Activated effector memory CD4-positive, alpha-beta T cell treated with anti-CD3 and anti-CD28 coated beads, Interleukin-2, amount 50 U/mL, for 16 hours (primary cell): ENCODE results near the gene LORICRIN.

Experiments used
- DNase-seq: peaks from one replicate; pipeline ENCODE4 v3.0.0-alpha.2; 2020

The LORICRIN gene

DNA sequence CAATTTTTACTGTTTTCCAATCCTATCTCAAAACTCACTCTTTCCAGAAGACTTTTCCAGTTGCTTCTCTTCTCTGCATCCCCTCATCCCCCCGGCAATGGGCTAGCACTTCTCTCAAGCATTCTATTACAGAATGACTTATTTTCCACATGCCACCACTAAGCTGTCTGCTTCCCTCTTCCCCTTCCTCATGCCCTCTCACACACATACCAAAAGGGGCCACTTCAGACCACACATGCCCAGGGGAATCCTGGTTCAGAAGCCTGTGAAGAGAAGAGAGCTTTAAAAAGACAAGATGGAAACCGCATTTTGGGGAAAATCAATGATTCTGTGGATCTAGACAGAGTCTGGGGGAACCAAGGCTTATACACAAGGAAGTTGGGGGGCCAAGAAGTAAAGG, 8.4 kb upstream of the LORICRIN start:
- DNase-seq: no peak

DNA sequence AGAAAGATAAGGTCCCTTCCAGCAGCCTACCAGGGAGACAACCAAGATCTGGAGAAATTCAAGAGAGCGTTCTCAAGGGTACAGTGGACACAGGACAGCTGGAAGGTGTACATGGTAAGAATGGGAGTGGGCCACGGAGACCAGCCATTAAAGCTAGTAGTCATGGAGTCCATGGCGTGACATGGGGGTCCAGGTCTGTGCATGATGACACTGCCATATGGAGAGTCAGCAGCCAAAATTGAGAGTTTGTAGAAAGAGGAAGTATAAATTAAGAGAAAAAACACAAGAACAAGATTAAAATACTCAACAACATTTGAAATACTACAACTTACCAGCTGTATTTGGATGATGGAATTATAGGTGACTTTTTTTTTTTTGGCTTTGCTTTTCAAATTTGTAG, 7.9 kb upstream of the LORICRIN start:
- DNase-seq: no peak

DNA sequence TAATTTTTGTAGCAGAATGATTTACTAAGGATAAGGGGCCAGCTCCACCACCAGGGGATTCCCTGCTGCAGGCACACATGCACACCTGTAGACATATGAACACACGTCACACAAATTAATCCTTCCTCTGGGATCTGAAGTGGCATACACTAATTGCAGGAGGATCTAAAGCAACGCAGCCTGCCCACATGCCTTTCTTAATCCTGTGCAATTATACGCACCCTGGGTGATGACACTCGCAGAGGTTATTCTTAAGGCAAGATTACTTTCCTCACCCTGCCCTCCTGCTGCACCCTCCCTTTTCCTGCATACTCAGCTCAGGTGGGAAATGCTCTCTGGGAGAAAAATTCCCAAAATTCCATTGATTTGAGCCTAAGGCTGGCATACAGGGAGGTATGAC, 7.5 kb upstream of the LORICRIN start:
- DNase-seq: no peak

- DNase-seq: no peak
Measured at GRCh38 chr1:153253076-153253475, 6.4 kb upstream of the LORICRIN start.

- no peak for DNase-seq
Measured at GRCh38 chr1:153253693-153254092, 5.8 kb upstream of the LORICRIN start.

DNA sequence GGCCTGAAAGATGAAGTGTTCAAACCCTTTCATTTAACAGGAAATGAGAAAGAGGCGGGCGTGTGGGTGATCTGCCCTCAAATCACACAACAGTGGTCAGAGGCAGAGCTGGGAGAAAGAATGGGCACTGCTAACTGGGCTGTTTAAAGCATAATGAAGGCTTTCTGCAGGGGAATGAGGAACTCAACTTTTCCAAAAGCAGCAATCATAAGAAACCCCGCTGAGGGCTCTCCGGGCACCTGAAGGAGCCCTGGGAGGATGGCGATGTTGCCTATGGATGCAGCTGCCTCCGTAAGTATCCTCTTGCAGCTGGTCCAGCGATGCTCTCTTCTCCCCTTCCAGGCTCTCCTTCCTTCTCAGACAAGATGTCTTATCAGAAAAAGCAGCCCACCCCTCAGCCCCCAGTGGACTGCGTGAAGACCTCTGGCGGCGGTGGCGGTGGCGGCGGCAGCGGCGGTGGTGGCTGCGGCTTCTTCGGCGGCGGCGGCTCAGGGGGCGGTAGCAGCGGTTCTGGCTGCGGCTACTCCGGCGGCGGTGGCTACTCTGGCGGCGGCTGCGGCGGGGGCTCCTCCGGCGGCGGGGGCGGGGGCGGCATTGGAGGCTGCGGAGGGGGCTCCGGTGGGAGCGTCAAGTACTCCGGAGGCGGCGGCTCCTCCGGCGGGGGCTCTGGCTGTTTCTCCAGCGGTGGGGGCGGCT, 1.2 kb downstream of the LORICRIN start:
- peak; percentile 66 for DNase-seq

GRCh38 chr1:153261281-153262069, 2.0 kb downstream of the LORICRIN start:
- peak; percentile 73 for DNase-seq

GRCh38 chr1:153262070-153262366, 2.5 kb downstream of the LORICRIN start:
- DNase-seq: no peak

DNA sequence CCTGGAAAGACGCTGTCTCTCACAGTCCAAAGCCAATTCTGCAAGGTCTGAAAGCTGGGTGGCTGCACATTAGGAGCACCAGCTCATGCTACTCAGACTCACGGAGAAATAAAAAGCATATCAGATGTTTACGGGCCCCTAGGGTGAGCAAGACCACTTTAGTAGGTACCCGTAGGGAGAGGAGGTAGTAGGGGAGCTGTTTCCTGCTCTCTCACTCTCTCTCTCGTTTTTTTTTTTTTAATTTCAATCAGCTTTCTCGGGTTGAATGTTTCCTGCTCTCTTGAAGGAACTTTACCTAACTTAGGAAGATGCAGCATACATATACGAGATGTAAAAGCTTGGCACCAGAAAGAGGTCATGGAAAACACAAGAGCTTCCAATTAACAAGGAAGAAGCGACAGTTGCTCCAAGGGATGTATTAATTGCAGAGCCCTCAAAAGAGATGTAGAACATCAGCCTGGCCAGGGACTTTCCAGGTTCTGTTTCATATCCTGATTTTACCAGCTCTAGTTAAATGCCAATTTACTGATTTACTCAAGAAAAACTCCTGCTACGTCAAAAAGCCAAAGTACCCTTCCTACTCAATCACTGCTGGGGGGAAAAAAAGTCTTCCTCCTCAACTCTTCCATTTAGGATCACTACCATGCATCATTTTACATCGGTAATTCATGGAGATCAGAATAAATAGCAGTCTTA, 3.1 kb downstream of the LORICRIN start:
- no peak for DNase-seq

GRCh38 chr1:153265457-153265856, 6.0 kb downstream of the LORICRIN start:
- no peak for DNase-seq

- DNase-seq: no peak
Measured at GRCh38 chr1:153271711-153272110, 12.2 kb downstream of the LORICRIN start.

- DNase-seq: no peak
Measured at GRCh38 chr1:153272186-153272585, 12.7 kb downstream of the LORICRIN start.

- DNase-seq: peak; percentile 79
Measured at GRCh38 chr1:153277852-153278251, 18.4 kb downstream of the LORICRIN start.

DNA sequence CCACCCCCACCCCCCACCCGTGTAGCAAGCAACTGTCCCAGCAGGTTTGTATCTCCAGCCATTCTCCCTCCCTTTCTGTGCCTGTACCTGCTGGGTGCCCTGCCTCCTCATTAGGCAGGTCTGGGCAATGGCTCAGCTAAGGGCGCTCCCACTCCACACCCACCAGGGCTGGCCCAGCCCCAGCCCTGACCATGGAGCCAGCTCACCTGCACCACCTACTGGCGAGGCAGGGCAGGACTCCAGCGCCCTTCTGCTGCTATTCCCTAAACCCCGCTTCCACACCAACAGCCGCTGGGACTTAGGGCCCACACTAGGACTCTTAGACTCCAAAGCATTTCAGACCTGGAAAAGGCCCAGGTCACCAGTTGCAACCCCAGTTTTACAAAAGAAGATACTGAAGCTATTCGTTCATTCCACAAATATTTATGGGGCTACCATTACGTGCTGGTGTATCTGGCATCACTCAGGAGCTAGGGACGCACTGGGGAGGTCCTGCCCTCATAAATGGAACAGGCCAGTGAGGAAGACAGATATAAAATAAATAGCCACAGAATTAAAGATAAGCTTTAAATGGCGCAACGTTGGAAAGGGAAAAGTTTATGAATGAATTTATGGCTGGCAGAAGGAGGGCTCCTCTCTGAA, 29.3 kb downstream of the LORICRIN start:
- DNase-seq: no peak

DNA sequence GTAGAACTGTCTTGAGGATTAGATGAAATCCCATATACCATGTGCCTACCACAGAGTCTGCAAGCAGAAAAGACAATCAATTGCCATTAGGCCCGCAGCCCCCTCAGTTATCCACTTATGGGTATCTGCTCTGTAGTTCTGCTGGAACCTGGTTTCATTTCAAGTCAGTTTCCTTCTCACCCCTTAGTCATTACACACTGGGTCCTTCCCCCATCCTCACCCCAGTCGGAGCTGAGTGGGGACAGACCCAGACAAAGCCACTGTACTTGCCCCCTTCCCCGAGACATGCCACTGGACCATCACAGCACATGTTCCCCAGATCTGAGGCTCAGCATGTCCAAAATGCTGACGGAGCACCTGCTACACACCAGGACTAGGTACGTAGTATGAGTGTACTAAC, 32.0 kb downstream of the LORICRIN start:
- no peak for DNase-seq

GRCh38 chr1:153292185-153292584, 32.7 kb downstream of the LORICRIN start:
- DNase-seq: no peak

GRCh38 chr1:153292740-153293479, 33.4 kb downstream of the LORICRIN start:
- no peak for DNase-seq

DNA sequence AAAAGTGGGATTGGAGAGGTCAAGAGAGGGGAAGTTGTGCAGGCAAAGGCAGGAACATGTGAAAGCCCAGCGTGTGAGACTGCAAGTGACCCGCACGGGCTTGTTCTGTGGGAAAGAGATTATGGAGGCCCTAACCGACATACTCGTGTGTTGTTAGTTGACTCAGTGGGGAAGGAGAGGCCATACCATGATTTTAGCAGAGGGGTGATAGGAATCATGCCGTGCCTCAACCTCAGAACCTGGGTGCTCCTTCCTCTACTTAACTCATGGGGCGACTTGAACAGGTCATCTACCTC, 33.9 kb downstream of the LORICRIN start:
- DNase-seq: no peak

DNA sequence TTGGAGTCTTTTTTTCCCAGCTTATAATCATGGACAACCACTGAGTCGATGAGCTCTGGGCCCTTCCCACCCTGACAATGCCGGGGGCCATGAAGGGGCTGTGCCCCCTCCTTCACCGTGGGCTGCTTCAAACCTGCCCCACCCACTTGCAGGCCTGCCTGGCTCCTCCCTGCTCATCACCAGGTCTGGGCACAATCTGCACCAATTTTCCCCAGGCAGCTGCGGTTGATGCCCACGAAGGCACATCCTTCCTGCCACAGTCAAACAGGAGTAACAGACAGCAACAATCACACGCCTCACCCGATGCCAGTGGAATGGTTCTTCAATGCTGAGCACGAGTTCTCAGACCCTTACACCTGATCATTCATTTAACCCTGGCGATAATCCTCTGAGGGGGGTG, 34.4 kb downstream of the LORICRIN start:
- DNase-seq: no peak

- DNase-seq: no peak
Measured at GRCh38 chr1:153302308-153302707, 42.8 kb downstream of the LORICRIN start.

- no peak for DNase-seq
Measured at GRCh38 chr1:153305682-153306081, 46.2 kb downstream of the LORICRIN start.

DNA sequence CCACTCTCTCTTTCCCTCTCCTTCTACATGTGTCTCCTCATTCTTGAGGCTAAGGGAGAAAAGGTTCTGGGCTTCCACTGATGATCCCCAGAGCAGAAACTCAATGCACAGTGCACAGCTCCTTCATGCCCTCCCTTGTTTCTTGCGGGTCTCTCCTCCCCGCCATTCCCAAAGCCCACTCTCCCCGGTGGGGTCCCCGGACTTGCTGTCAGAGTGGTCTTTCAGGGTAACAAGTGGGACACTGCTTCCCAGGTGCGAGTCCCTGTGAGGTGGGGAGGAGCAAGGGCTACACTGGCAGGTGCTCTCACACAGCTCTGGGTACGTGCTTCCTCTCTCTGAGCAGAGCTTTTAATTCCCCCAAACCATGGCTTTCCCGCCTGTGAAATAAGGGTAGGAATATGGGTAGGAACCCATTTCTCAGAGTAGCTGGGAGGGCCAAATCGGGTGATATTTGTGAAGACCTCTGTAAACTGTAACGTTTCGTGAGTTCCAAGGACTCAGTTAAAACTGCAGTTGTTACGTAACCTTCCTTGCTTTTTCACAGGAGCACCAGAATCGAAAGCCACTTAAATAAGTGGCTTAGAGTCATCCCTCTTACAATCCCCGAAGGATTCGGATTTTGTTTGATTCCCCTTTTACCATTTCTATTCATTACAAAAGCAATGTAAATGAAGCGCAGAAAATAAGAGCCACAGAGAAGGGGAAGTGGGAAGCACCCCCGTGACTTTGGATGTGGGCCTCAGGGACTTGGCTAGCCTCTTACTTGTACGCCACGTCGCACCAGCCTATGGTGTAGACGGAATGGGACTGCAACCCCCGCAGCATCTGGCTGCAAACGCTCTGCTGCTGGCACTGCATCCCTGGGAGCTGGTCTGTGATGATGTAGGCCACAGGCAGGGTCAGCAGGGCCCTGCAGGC, 47.1 kb downstream of the LORICRIN start:
- no peak for DNase-seq
